Activated CD4-positive, alpha-beta T cell treated with anti-CD3 and anti-CD28 coated beads, Interleukin-2, amount 50 U/mL, for 48 hours (primary cell): ENCODE data around the gene HOXD3.

ENCODE experiments used
- DNase-seq, 2 experiments: peaks; one replicate each; pipeline ENCODE4 v3.0.0-alpha.2; 2020

HOXD3 gene

DNA sequence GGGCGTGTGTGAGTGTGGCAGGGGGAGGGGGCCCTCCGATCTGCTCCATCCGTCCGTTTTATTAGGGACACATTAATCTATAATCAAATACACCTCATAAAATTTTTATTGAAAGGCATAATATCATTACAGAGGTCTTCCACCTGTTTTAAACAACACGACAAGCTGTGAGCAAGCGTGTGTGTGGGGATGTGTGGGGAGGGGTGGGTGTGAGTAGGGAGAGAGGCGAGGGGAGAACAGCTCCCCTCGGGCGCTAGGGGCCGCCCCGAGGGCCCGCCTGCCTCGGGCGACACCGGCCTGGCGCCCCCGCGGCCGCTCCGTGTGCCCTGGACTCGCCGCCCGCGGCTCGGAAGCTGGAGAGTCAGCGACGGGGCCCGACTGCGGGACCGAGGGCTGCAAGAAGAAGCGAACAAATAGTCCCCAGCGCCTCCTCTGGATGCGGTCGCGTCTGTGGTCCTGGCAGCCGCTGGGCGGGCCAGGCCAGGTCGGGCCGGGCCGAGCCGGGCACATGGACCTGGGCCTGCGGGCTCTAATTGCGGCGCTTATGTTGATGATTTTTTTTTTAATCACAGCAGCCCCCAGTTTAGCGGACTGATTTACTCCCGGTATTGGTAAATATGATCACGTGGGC is 34.9 kb upstream of the HOXD3 start:
- DNase-seq, result no peak

DNA sequence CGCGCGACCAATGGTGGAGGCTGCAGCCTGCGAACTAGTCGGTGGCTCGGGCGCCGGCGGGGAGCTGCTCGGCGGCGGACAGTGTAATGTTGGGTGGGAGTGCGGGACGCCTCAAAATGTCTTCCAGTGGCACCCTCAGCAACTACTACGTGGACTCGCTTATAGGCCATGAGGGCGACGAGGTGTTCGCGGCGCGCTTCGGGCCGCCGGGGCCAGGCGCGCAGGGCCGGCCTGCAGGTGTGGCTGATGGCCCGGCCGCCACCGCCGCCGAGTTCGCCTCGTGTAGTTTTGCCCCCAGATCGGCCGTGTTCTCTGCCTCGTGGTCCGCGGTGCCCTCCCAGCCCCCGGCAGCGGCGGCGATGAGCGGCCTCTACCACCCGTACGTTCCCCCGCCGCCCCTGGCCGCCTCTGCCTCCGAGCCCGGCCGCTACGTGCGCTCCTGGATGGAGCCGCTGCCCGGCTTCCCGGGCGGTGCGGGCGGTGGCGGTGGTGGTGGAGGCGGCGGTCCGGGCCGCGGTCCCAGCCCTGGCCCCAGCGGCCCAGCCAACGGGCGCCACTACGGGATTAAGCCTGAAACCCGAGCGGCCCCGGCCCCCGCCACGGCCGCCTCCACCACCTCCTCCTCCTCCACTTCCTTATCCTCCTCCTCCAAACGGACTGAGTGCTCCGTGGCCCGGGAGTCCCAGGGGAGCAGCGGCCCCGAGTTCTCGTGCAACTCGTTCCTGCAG is 34.3 kb upstream of the HOXD3 start, which contains the start of gene HOXD9:
HOXD9 (plus strand) TSS at position 37 of the 728 bp plus-strand sequence; CDS start at position 87, 50 bp downstream.
- DNase-seq, result no peak

DNA sequence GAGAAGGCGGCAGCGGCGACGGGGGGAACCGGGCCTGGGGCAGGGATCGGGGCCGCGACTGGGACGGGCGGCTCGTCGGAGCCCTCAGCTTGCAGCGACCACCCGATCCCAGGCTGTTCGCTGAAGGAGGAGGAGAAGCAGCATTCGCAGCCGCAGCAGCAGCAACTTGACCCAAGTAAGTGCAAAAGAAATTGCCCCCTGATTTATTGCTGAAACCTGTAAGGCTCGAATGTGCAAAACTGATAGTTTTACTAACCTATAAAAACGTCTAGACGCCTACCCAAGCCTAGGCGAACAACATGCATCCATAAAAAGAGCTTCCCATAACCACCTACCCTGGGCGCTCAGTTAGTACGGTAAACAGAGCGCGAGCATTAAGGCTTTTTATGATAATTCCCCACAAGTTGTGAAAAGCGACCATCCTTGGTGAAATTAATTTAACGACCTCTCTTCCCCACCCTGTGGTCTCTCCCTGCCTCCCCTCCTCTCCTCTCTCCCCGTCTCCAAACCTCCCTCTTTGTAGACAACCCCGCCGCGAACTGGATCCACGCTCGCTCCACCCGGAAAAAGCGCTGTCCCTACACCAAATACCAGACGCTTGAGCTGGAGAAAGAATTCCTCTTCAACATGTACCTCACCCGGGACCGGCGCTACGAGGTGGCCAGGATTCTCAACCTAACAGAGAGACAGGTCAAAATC is 33.5 kb upstream of the HOXD3 start:
- no peak for DNase-seq

DNA sequence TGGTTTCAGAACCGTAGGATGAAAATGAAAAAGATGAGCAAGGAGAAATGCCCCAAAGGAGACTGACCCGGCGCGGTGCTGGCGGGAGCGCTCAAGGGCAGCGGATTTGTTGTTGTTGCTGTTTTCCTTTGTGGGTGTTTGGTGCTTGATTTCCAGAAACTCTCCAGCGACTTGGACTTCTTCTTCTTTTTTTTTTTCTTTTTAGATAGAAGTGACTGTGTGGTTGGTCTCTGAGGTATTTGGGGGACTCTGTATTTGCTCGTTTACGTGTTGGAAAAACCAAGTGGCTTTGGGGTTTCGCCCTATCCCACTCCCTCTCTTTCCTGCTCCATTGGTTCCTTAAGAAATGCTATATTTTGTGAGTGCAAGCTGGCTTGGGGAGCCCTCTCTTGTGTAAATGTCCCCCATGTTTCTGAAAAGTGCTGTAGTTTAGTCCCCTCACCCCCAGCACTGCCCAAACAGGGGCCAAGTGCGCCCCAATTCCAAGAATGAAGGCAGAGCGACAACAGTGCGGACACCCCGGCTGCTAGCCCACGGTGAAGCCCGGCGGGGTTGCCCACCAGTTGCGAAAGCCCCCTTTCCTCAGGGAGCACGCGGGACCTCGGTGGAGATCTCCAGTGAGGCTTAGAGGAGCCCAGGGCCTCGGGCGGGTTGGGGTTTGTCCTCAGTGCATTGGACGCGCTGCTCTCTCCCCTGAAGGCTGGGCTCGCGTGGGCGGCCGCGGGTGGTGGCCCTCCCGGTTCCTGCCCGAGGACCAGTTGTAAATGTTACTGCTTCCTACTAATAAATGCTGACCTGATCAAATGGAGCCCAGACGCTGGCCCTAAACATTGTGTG is 32.8 kb upstream of the HOXD3 start:
- DNase-seq, result no peak

DNA sequence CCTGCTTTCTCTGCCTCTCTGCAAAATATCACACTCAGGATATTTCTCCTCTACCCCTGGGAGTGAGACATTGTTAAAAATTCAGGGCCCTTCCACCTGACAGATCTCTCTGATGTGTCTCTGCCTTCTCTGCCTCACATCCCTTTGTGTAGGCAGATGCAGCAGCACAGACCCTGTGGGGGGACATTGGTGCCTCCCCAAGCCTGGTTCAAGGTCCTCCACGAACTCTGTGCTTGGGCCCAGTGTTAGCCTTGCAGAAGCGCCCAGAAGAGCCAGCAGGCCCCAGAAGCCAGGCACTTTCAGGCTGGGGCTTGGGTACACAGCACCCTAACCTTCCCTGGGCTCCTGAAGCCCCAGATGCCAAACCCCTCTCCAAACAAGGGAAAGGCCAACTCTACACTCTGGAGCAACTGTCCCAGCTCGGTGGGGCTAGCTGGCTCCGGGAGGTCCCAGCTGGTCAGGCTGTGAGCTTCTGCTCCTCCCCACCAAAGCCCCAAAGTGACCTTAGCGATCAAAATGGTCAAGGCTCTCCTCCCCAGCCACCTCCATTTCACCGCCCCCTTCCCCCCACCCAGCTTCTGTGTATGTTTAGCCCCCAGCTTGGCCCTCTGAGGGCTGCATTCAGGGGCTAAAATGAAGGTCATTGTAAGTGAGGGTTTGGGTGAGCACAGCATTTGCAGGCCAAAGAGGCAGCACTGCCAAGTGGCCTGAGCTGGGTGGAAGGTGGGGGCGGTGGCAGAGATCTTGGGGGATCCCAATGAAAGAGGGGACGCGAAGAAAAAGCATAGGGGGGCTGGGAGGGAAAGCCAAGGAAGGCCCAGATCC is 31.9 kb upstream of the HOXD3 start:
- no peak for DNase-seq

DNA sequence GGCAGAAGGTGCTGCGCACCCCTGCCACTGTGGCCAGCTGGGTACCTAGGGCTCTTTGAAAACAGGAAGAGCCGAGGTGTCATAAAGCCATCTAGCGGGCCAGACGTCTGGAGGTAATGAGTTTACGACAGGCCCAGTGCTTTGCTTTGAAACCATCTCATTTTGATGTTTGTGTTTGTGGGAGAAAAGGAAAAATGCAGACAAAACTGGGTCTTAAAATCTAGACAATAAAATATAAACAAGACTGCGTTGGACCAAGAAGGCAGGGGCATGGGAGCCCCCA is 31.4 kb upstream of the HOXD3 start:
- no peak for DNase-seq

DNA sequence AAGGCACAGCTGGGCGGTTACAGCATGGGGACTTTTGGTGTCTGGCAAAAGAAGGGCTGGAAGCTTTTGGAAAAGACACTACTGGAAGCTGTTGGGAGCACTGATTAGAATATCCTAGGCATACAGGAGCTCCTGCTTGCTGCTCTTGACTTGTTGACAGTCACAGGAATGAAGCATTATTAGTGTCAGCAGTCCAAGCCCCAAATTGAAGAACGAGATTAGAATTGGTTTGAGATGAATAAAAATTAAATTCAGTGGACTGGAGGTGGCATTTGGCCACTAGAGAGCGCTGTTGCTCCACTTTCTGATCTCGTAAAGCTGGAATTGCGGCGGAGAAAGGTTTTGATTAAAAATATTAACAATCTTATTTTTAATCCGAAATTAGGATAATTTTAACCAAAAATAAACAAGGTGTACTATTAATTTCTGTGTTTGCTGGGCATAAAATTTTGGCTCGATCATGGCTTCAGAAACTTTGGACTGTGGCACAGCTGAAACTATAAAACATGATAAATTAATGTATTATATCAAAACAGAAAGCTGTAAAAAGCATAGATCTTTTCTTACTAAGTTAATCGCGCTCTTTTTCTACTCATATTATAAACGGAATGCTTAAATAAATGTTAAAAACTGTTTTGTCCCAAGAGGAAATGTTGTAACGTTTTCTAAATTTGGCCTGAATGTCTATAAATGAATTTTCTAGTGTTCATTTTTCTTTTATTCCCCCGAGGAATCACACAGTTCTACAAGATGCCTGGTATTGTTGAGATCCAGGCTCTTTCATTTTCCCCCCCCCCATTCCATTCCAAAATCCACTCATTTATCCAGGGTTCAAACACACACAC is 30.0 kb upstream of the HOXD3 start:
- peak; percentile 72 to 78 for DNase-seq

DNA sequence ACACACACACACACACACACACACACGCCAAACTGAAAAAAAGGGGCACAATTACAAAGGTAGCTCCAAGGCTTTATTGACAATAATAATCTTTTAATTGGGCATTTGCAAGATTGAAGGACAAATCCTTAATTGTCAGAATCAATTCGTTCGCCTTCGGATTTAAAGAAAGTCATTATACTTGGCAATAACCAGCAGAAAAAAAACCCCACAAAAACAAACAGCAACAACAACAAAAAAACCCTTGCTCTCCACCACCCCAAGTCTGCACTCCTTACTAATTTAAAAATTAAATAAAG is 29.4 kb upstream of the HOXD3 start:
- no peak for DNase-seq

DNA sequence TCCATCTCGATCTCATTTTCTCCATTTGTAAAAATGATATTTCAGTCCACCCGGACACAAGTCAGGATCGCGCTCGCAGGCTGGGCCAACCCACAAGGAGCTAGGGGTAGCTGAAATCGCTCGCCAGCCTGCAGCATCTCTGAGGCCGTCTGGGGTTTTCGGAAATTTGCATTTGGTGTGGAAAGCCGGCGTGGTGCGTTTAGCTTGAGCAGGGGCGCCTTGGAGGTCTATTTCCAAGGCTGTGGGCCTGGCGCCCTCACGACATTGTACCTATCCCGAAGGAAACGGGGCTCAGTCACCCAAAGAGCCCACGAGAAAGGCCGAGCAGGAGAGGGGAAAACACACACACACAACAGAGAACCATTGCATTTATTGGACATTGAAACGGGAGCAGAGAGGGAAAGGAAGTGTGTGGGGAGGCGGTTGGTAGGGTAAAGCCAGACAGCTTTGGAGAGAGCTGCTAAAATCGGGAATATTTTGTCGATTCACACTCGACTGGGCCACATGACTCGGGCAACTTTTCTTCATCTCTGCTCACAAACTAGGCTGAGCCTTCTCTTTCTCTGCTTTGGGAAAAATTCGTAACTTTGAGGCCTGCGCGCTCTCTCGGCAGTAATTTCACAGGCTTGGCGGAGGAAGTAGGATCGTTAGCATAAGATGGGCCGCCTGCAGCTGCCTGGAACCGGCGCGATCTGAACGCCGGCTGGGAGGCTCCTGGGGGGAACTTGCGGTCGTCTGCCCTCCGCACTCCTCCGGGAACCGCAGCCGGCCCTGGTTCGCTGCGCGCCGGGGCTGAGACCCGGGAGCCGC is 28.7 kb upstream of the HOXD3 start:
- DNase-seq, result no peak

DNA sequence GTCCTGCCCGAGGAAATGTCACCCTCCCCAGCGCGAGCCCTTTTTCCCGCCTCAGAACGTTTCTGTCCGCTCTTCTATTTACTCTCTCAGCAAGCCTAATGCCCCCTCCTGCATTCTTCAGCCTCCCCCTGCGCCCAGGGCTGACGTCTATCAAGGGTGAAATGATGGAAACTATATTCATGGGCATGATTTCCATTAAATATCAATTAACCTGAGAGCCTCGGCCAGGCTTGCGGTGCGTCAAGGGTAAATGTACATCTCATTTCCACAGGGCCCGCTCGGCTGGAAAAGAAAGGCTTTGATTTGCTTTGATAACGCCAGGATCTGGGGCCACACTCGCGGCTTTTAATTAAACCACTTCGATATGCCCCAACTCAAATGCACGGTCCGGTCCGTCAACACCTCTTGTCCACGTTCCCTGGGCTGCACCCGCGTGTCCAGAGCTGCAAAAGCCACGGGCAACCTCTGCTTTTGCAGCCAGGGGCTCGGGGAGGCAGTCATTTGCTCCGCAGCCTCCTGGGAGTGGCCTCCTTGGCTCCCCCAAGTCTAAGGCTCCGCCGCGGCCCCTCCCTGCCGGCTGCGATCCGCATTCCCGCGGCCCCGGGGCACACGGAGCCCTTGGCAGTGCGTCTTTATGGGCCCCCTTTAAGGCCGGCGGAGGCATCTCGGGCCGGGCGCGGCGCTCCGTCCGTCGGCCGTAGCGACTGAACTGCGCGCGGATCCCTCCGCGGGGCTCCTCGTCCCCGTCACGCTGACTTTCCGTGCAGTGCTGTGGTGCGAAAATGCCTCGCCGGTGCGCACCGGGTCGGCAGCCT is 27.9 kb upstream of the HOXD3 start, which contains the start of gene HOXD8:
HOXD8 (plus strand) TSS at position 724 of the 815 bp plus-strand sequence. CDS start 662 bp downstream, outside the sequence.
- no peak for DNase-seq

DNA sequence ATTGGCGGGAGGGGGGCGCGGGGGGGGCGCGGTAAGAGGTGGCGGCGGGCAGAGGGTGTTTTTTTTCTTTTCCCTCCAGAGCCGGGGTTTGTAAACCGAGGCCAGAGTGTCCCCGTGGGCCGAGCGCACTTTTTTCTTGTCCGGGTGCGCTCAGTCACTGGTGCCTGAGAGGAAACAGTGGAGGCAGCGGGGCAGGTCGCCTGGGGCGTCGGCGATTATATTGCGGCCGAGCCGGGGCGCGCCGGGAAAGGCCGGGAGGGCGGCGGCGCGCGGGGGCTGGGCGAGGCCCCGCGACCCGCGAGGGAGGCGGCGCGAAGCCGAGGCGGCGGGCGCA is 27.3 kb upstream of the HOXD3 start:
- no peak for DNase-seq

DNA sequence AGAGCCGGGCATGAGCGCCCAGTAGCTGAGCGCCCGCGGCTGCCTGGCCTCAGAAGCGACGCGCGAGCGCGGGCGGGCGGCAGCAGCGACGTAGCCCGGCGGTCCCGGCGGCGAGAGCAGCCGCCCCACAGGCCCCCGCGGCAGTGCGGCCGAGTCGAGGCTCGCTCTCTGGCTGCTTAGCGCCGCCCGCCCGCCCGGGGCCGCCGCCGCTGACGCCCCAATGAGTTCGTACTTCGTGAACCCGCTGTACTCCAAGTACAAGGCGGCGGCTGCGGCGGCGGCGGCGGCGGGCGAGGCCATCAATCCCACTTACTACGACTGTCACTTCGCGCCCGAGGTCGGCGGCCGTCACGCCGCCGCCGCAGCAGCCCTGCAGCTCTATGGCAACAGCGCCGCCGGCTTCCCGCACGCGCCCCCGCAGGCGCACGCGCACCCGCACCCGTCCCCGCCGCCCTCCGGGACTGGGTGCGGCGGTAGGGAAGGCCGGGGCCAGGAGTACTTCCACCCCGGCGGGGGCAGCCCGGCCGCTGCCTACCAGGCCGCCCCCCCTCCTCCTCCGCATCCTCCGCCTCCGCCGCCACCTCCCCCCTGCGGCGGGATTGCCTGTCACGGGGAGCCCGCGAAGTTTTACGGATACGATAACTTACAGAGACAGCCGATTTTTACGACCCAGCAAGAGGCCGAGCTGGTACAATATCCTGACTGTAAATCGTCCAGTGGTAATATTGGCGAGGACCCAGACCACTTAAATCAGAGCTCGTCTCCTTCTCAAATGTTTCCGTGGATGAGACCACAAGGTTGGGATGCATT is 26.8 kb upstream of the HOXD3 start:
- DNase-seq, result no peak

DNA sequence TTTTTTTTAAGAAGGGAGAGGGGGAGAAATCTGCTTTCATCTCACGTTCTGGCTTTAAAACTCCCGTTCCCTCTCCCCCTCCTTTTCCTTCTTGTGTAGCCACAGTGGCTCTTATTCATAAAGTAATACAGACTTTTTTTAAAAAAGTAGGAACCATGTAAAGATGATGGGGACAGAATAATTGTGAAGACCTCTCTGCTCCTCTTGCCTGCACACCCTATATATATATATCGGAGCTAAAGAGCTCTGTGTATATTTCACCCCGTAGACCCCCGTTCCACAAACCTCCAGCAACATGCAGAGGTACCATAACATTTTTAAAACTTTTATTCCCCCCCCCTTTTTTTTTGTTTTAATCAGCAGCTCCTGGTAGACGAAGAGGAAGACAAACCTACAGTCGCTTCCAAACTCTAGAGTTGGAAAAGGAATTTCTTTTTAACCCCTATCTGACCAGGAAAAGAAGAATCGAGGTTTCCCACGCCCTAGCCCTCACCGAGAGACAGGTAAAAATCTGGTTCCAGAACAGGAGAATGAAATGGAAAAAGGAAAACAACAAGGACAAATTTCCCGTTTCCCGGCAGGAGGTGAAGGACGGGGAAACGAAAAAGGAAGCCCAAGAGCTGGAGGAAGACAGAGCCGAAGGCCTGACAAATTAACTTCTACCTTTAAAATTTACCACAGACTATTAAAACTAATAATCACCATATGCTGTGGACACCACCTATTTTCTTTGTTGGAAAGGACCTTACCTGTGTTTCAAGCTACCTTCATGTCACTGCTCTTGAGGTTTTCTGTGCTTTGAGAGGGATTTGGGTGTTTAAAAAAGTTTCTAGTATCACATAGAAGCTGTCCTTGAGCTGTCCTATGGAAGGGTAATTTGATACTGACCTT is 25.9 kb upstream of the HOXD3 start:
- no peak for DNase-seq

DNA sequence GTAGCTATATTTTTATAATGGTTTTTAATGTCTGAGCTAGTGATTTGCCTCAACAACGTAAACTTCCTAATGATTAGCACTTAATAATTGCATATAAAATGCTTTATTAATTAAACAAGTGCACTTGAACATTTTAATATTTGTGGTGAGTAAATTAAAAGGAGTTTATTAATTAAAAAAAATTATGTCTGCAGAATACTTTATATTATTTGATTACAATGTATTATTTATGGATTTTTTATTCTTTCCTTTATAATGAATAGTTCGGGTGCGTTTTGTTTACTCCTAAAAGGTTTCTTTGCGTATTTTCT is 25.3 kb upstream of the HOXD3 start:
- DNase-seq, result no peak

DNA sequence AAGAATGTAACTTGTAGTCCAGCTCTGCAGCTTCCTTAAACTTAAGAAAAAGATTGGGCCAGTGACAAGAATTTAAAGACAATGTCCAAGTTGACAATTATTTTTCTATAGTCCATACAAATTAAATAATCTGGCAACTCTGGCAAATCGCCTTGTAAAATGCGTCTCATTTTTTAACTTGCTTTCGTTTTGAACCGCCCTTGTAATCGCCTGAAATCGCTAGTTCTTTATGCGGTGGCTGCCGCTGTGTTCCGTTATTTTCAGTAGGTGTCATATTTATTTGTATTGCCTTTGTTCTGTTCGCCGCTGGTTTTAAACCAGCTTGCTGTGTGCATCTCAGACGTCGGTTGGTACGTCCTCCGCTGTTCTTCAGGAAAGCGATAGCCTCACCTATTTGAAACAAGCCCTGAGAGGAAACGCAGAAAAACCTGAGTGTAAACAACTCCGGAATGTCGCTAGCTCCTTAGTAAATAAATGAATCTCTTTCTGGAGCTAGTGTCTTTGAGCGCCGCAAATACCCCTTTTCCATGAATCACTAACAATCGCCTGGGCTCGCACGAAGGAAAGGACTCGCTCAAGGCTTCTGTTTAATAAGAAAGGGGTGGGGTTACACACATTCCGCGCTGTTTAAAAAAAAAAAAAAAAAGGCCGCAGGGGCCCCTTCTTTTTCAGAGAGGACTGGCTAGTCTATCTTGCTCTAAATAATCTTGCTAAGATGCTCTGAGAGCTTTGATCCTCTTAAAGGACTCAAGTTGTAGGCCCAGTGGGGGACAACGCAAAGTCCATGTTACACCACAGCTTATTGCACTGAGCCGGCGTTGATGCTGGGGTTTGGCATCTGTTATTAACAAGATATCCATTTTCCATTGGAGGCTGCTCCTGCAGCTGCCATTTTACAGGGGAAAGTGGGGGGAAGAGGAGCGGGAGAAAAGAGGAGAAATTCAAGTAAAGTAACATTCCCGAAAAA is 24.6 kb upstream of the HOXD3 start:
- no peak for DNase-seq

DNA sequence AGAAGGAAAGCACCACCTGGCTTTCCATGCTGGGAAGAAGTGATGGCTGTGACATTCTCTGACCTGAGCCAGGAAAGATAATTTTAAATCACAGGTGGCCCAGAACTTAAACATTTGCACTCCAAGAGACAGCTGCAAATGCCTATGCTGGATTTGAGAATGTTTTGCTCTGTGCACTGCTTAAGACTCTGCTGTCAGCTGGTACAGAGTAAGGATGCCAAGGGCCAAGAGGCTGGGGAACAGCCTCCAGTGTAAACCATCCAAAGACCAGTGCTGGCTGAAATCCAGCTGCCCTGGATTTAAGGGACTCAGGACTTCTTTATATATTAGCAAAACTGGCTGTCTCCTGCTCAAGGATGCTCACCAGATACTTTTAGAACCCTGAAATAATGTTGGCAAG is 23.7 kb upstream of the HOXD3 start:
- DNase-seq, result no peak

DNA sequence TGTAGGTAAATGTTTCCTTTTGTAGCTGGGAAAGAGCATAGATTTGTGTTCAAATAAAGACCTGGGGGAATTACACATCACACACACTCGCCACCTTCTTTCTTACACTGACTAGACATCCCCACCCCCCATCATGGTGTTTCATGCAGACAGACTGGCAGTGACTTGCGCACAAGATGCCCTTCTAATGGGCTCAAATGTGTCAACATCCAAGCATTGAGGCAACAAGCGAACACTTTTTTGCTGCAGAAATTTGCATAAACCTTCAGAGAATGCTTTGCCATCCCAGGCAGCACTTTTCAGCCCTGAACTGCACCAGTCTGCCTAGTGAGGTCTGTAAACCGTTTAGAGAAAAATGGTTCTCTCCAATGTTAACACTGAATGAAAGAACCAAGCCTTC is 23.1 kb upstream of the HOXD3 start:
- DNase-seq, result no peak
